Glutamatergic neuron (in vitro differentiated cells): ENCODE measurements around the gene CLDN11. TPM values are rescaled to one million over a fixed set of nuclear protein-coding genes. Genes with fewer than 3 reads are reported as not detected.

ENCODE experiments used
- DNase-seq: peaks from one replicate; pipeline ENCODE4 v3.0.0; 2022
- H3K27ac Mint-ChIP-seq: one replicate; pipeline ENCODE4 v1.8.0; 2020; ENCODE audit warnings: mild to moderate bottlenecking, mixed read lengths, inconsistent platforms; ENCODE audit not compliant: unreplicated experiment
- H3K27me3 Mint-ChIP-seq: one replicate; pipeline ENCODE4 v1.8.0; 2020; ENCODE audit warnings: mild to moderate bottlenecking, moderate library complexity, mixed read lengths, inconsistent platforms; ENCODE audit not compliant: unreplicated experiment
- H3K36me3 Mint-ChIP-seq: one replicate; pipeline ENCODE4 v1.8.0; 2020; ENCODE audit warnings: mild to moderate bottlenecking, mixed read lengths, inconsistent platforms; ENCODE audit not compliant: unreplicated experiment
- H3K4me1 Mint-ChIP-seq: one replicate; pipeline ENCODE4 v1.8.0; 2020; ENCODE audit warnings: mild to moderate bottlenecking, low read depth, mixed read lengths, inconsistent platforms; ENCODE audit not compliant: unreplicated experiment
- H3K4me3 Mint-ChIP-seq: one replicate; pipeline ENCODE4 v1.8.0; 2020; ENCODE audit warnings: mild to moderate bottlenecking, mixed read lengths, inconsistent platforms; ENCODE audit not compliant: unreplicated experiment
- H3K9me3 Mint-ChIP-seq: one replicate; pipeline ENCODE4 v1.8.0; 2020; ENCODE audit warnings: mild to moderate bottlenecking, moderate library complexity, mixed read lengths, inconsistent platforms; ENCODE audit not compliant: unreplicated experiment
- CTCF ChIP-seq: fragments of 200-600 bp; sonication (generic); IDR thresholded peaks from one replicate; pipeline ENCODE4 v1.5.0; 2021; ENCODE audit not compliant: partially characterized antibody, unreplicated experiment
- total RNA-seq: library from RNA; stranded (reverse); fragmentation: NEBNext Ultra II Directional; extraction: Animal tissue kit (Norgen Biotek cat#: 25700); gene quantifications from one replicate; pipeline ENCODE4 v1.2.1, GENCODE V29; 2021; ENCODE audit not compliant: unreplicated experiment

The CLDN11 gene
- total RNA-seq, 1 donor from 2014 or later: 0.44 TPM

- peaks cover 2% of the 10 kb centered on the region for H3K9me3 Mint-ChIP-seq
- H3K4me3 Mint-ChIP-seq: no peak overlapping the region
Observed at GRCh38 chr3:170386468-170386867, 32.2 kb upstream of the CLDN11 start.

GRCh38 chr3:170387950-170388349 lies 30.7 kb upstream of the CLDN11 start:
- Mint-ChIP-seq H3K9me3 (peaks cover 2% of the 10 kb centered on the region), H3K36me3 (peaks cover 6% of the 10 kb centered on the region), H3K4me1 (no peaks in the 10 kb centered on the region), H3K27me3 (no peaks in the 10 kb centered on the region), H3K27ac (no peak overlapping the region), H3K4me3 (no peak overlapping the region)
- no peak for TF ChIP-seq CTCF
- DNase-seq: no peak

More at GRCh38 chr3:170386468-170386867, 32.2 kb upstream of the CLDN11 start:
- H3K4me1 Mint-ChIP-seq: no peaks in the 10 kb centered on the region
- no peaks in the 10 kb centered on the region for H3K27me3 Mint-ChIP-seq
- DNase-seq: no peak
- no peak for TF ChIP-seq CTCF
- no peak overlapping the region for H3K27ac Mint-ChIP-seq
- H3K36me3 Mint-ChIP-seq: peaks cover 6% of the 10 kb centered on the region

GRCh38 chr3:170391108-170391507 lies 27.6 kb upstream of the CLDN11 start:
- Mint-ChIP-seq H3K27ac (no peak overlapping the region), H3K27me3 (no peaks in the 10 kb centered on the region), H3K4me1 (no peaks in the 10 kb centered on the region), H3K36me3 (peaks cover 6% of the 10 kb centered on the region), H3K9me3 (peaks cover 2% of the 10 kb centered on the region), H3K4me3 (no peak overlapping the region)
- DNase-seq: no peak
- TF ChIP-seq CTCF: no peak

GRCh38 chr3:170397685-170398084 lies 21.0 kb upstream of the CLDN11 start:
- no peak for TF ChIP-seq CTCF
- Mint-ChIP-seq H3K9me3 (no peaks in the 10 kb centered on the region), H3K4me1 (no peaks in the 10 kb centered on the region), H3K27me3 (no peaks in the 10 kb centered on the region), H3K36me3 (no peaks in the 10 kb centered on the region), H3K4me3 (no peak overlapping the region), H3K27ac (no peak overlapping the region)
- DNase-seq: no peak

- Mint-ChIP-seq H3K36me3 (no peaks in the 10 kb centered on the region), H3K4me3 (no peak overlapping the region), H3K27me3 (no peaks in the 10 kb centered on the region), H3K9me3 (no peaks in the 10 kb centered on the region), H3K4me1 (no peaks in the 10 kb centered on the region), H3K27ac (no peak overlapping the region)
- TF ChIP-seq CTCF: no peak
- DNase-seq: no peak
Observed at GRCh38 chr3:170405101-170405500, 13.6 kb upstream of the CLDN11 start.
